Measurements from ENCODE around the gene GPC3. TPM values are rescaled to one million over a fixed set of nuclear protein-coding genes. Genes with fewer than 3 reads are reported as not detected.

GPC3 gene
- total RNA-seq, 1 donor: not detected

DNA sequence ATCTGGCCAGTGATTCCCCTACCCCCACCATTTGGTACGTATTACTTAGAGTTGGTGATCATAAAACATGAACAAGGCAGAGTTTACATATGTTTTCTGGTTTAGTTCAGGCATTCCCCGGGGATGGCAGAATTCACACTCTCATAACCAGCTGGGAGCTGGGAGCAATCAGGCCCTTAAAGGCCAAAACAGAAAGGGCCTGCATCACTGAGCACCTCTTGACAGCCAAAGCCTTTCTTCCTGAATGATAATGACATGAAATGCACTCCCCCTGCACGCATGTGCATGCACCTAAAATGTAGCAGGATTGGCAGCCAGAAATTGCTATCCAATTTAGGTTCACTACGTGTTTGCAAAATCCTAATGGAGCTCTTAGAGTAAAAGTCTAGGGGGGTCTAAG lies 235.4 kb downstream of the GPC3 start:
- H3K4me3 ChIP-seq (ENCODE audit: low read depth, low read length): no peak overlapping the region
- TF ChIP-seq, protein P1, sequence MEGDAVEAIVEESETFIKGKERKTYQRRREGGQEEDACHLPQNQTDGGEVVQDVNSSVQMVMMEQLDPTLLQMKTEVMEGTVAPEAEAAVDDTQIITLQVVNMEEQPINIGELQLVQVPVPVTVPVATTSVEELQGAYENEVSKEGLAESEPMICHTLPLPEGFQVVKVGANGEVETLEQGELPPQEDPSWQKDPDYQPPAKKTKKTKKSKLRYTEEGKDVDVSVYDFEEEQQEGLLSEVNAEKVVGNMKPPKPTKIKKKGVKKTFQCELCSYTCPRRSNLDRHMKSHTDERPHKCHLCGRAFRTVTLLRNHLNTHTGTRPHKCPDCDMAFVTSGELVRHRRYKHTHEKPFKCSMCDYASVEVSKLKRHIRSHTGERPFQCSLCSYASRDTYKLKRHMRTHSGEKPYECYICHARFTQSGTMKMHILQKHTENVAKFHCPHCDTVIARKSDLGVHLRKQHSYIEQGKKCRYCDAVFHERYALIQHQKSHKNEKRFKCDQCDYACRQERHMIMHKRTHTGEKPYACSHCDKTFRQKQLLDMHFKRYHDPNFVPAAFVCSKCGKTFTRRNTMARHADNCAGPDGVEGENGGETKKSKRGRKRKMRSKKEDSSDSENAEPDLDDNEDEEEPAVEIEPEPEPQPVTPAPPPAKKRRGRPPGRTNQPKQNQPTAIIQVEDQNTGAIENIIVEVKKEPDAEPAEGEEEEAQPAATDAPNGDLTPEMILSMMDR (IDR thresholded peaks at IDR 0.05; ENCODE audit: insufficient read depth, low read depth, low read length): no peak
- no peak for DNase-seq (ENCODE audit: low read depth)

DNA sequence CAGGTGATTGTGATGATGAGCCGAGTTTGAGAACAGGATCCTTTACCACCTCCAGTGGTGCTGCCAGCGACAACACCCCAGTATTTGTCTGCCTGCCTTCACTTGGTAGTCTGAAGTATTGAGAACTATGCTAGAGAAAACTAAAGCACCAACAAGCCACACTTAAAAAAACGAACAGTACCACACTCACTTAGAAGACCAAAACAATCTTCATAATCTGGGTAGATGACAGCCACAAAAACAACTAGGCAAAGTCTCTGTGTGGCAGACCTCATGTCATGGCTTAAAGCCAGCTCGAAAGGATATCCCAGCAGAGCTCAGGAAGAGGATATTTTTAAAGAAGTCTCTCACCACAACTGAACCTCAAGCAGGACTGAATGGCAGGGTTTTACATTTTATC lies 236.0 kb downstream of the GPC3 start:
- DNase-seq (ENCODE audit: low read depth): no peak
- TF ChIP-seq, protein P1 (IDR thresholded peaks at IDR 0.05; ENCODE audit: insufficient read depth, low read depth, low read length): no peak
- no peak overlapping the region for H3K4me3 ChIP-seq (ENCODE audit: low read depth, low read length)

DNA sequence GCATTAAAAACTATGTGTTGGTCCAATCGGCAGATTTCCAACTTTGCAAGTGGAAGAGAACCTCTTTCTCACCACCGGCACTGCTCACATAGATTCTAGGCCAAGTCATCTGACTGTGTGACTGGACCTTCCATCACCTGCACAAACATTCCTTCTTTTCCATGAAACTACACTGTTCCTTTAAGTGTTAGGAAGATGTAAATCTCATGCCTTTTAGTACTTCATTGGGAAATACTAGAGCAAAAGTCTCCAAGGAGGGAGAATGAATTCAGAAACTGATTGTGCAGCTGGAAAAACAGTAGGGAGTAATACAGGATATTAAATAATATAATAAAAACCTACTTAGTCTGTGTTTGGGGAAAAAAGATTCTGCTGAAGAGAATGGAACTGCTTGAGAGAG lies 238.2 kb downstream of the GPC3 start:
- TF ChIP-seq, protein P1 (IDR thresholded peaks at IDR 0.05; ENCODE audit: insufficient read depth, low read depth, low read length): no peak
- no peak overlapping the region for H3K4me3 ChIP-seq (ENCODE audit: low read depth, low read length)
- DNase-seq (ENCODE audit: low read depth): no peak

DNA sequence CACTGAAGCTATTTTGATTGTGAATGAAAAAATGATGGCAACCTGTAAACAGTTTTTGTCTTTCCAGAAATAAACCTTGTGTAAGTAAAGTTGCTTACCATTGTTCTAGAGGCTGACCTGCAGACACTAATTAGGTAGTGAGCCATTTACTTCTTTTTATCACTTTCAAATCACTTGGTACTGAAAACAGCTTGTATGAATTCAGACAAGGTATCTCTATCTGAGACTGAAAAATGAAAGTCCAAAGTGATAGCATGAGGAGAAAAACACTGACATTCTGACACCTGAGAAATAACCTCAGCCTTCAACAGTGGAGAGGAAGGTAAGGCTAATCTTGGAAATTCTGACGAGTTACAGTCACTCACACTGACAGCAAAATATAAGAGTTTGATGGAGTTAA lies 238.8 kb downstream of the GPC3 start:
- TF ChIP-seq, protein P1 (IDR thresholded peaks at IDR 0.05; ENCODE audit: insufficient read depth, low read depth, low read length): no peak
- DNase-seq (ENCODE audit: low read depth): no peak

DNA sequence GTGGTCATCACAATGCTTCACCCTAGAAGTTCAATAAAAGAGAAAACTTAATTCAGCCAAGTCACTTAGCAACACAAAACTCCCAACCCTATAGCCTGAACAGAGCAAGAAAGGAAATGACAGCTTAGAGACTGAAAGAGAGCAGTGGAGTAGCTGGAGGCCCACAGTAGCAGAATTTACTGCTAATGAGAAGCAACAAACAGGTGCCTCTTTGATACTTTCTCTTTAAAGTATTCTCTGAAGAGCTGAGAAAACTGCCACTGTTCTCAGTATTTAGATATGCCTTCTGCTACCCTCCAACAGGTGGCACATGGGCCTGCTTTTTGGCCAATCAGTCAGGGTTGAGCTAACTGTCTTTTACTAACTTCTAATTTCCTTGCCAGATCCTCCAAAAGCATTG lies 240.0 kb downstream of the GPC3 start:
- TF ChIP-seq, protein P1 (IDR thresholded peaks at IDR 0.05; ENCODE audit: insufficient read depth, low read depth, low read length): no peak
- no peak overlapping the region for H3K4me3 ChIP-seq (ENCODE audit: low read depth, low read length)
- no peak for DNase-seq (ENCODE audit: low read depth)

More for the DNA sequence above, 238.8 kb downstream of the GPC3 start:
- no peak overlapping the region for H3K4me3 ChIP-seq (ENCODE audit: low read depth, low read length)

DNA sequence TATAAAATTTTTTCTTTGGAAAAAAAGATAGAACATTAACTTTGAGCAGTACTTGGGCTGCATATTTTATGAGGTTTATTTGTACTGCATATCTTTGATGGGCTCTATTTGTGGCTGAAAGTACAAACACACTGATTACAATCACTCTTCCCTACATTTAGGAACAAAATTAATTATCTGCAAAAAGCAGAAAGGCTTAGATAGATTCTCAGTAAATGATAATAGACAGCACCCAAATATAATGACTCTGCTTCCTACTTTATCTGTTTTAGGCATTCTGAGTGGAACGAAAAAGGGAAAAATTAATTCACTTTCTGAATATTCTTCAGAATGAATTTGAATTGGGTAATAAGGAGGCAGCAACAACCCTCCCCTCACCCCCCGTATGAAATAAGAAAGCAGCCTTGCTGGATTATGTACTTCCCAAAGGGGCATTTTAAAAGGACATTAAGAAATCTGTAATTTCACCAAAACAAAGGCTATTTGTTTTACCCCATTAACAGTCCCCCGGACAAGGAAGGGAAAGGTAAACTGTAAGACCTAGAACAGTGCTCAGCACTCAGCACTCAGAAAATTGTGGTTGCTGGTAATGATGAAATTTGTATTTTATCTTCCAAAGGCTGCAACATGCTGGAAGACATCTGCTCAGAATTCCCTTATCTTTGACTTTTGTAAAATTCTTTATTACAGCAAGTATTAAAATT lies 242.6 kb downstream of the GPC3 start:
- TF ChIP-seq, protein P1 (IDR thresholded peaks at IDR 0.05; ENCODE audit: insufficient read depth, low read depth, low read length): no peak
- no peak for DNase-seq (ENCODE audit: low read depth)
- H3K4me3 ChIP-seq (ENCODE audit: low read depth, low read length): no peak overlapping the region

DNA sequence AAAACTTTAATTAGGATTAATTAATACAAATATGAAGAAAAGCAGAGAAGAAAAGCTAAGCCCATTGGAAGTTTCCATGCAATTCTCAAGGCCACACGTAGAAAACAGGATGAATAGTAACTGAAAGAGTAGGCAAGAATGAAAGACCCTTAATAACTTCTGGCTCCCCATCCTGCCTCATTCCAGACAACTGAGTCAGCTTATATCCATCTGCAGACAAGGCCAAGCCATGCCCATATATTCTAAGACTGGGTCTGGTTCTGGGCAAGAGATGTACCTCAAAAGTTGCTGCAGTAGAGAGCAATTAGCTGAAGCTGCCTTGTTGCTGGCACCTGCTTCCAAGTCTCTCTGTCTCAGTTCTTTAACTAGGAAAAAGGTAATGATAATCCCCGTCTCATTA lies 244.1 kb downstream of the GPC3 start:
- TF ChIP-seq, protein P1 (IDR thresholded peaks at IDR 0.05; ENCODE audit: insufficient read depth, low read depth, low read length): no peak
- no peak overlapping the region for H3K4me3 ChIP-seq (ENCODE audit: low read depth, low read length)
- no peak for DNase-seq (ENCODE audit: low read depth)
